ENCODE results near the gene RIMBP3C. TPM values are rescaled to one million over a fixed set of nuclear protein-coding genes. Genes with fewer than 3 reads are reported as not detected.
"Not testable (repeated sequence)": the region's sequence is repeated elsewhere in the genome, so short reads cannot be mapped to it uniquely, and the experiment has no call there.

The RIMBP3C gene
- total RNA-seq, 6 experiments from 2014 or later = 0.07 to 0.12 (median 0.09) TPM; not detected in 3

DNA sequence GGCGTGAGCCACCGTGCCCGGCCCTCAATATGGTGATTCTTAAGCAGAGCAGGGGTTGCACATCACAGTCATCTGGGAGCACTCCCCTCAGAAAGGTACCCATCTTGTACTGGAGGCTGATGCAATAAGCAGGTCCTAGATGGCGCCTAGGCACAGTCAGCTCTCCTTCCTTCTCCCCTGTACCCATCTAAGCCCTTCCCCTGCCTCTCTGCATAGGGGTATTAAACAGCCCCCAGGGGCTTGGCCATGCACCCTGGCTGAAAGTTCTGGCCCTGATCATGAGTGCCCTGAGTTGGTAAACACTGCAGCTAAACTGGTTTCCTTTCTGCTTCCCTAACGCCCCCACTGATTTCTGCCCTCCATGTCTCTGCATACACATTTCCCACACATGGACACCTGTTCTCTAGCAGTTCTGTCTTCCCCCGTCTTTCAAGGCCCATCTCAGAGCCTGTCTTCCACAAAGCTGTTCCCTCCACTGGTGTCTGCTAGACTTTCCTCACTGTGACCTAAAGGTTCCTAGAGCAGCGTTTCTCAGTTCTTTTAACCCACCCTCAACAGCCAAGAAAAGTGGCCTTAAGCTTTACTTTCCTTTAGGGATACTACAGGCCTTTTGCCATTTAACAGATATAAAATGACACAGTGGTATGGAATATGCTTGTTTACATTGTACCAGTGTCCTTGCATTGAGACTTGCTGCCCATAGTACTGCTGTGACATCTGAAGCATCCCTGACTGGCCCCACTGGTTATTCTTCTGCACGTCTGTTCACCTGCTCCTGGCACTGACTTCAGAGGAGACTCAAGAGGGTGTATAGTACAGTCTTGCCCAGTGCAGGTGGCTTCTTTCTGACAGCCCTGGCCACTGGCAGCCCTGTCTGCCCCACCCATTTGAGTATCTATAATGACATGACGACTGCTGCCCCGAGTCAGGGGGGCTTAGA is 31.8 kb upstream of the RIMBP3C start:
- Histone ChIP-seq H3K4me3 (no peak overlapping the region), H3K36me3 (no peaks in the 10 kb centered on the region), H3K9me3 (no peaks in the 10 kb centered on the region), H3K4me1 (peaks cover 0 to 37% (median 14%) of the 10 kb centered on the region in 4 donors), H3K27ac (no peak overlapping the region), H3K27me3 (no peaks in the 10 kb centered on the region)
- intact Hi-C loops (cut with DNase I) = loop anchor here in 1 of 2 donors (5.0 kb wide), 1 partner anchor 44 kb away; no protein-coding TSS in a partner anchor
- no peak for DNase-seq
- ATAC-seq = peak in 1 of 4 donors; percentile 25
- TF ChIP-seq POLR2A (IDR thresholded peaks at IDR 0.05) = no peak
- TF ChIP-seq, protein P1, sequence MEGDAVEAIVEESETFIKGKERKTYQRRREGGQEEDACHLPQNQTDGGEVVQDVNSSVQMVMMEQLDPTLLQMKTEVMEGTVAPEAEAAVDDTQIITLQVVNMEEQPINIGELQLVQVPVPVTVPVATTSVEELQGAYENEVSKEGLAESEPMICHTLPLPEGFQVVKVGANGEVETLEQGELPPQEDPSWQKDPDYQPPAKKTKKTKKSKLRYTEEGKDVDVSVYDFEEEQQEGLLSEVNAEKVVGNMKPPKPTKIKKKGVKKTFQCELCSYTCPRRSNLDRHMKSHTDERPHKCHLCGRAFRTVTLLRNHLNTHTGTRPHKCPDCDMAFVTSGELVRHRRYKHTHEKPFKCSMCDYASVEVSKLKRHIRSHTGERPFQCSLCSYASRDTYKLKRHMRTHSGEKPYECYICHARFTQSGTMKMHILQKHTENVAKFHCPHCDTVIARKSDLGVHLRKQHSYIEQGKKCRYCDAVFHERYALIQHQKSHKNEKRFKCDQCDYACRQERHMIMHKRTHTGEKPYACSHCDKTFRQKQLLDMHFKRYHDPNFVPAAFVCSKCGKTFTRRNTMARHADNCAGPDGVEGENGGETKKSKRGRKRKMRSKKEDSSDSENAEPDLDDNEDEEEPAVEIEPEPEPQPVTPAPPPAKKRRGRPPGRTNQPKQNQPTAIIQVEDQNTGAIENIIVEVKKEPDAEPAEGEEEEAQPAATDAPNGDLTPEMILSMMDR (IDR thresholded peaks at IDR 0.05) = no peak
- WGBS (ENCODE audit: insufficient coverage, low coverage, low lambda C conversion rate, missing lambda C conversion rate) = 72% methylated on average over 5 of the region's 10 CpGs

DNA sequence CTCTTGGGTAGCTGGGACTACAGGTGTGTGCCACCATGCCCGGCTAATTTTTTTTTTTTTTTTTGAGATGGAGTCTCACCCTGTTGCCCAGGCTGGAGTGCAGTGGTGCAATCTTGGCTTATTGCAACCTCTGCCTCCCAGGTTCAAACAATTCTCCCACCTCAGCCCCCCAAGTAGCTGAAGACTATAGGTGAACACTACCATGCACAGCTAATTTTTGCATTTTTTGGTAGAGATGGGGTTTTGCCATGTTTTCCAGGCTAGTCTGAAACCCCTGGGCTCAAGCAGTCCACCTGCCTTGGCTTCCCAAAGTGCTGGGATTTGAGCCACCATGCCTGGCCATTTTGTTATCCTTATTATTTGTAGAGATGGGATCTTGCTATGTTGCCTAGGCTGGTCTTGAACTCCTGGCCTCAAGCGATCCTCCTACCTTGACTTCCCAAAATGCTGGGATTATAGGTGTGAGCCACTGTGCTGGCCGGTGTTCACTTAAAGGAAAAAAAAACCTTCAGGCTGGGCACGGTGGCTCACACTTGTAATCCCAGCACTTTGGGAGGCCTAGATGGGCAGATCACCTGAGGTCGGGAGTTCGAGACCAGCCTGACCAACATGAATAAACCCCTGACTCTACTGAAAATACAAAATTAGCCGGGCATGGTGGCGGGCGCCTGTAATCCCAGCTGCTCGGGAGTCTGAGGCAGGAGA is 29.9 kb upstream of the RIMBP3C start:
- intact Hi-C loops (cut with DNase I) = loop anchor here in 1 of 2 donors (5.0 kb wide), 1 partner anchor 46 kb away; no protein-coding TSS in a partner anchor
- H3K9me3 ChIP-seq, ATAC-seq, DNase-seq, H3K36me3 ChIP-seq, H3K4me3 ChIP-seq, H3K27me3 ChIP-seq, H3K27ac ChIP-seq: not testable (repeated sequence)
- H3K4me1 ChIP-seq = peaks cover 0 to 37% (median 17%) of the 10 kb centered on the region in 4 donors
- 83% methylated on average over 2 of the region's 10 CpGs for WGBS (ENCODE audit: insufficient coverage, low coverage, low lambda C conversion rate, missing lambda C conversion rate)

DNA sequence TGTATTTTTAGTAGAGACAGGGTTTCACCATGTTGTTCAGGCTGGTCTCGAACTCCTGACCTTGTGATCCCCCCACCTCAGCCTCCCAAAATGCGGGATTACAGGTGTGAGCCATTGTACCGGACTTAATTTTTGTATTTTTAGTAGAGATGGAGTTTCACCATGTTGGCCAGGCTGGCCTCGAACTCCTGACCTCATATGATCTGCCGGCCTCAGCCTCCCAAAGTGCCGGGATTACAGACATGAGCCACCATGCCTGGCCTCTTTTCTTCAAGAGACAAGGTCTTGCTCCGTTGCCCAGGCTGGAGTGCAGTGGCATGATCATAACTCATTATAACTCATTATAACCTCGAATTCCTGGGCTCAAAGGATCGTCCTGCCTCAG is 29.4 kb upstream of the RIMBP3C start:
- H3K27me3 ChIP-seq, H3K36me3 ChIP-seq, H3K4me3 ChIP-seq, ATAC-seq, DNase-seq, H3K9me3 ChIP-seq: not testable (repeated sequence)
- intact Hi-C loops (cut with DNase I) = loop anchor here in 1 of 2 donors (5.0 kb wide), 1 partner anchor 47 kb away; no protein-coding TSS in a partner anchor
- H3K4me1 ChIP-seq = peaks cover 0 to 37% (median 17%) of the 10 kb centered on the region in 4 donors
- H3K27ac ChIP-seq = peak overlapping the region in 1 of 3 donors; percentile 48
- WGBS (ENCODE audit: insufficient coverage, low coverage, low lambda C conversion rate, missing lambda C conversion rate) = 95% methylated on average over 6 of the region's 9 CpGs

DNA sequence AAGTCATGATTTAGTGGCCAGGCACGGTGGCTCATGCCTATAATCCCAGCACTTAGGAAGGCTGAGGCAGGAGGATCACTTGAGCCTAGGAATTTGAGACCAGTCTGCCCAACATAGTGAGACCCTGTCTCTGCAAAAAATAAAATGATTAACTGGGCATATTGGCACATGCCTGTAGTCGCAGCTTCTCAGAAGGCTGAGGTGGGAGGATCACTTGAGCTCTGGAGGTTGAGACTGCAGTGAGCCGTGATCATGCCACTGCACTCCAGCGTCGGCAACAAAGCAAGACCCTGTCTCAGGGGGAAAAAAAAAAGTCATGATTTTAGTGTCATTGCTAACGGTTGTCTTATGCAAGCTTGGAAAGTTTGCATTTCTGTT is 28.2 kb upstream of the RIMBP3C start:
- intact Hi-C loops (cut with DNase I) = loop anchor here in 1 of 2 donors (5.0 kb wide), 1 partner anchor 53 kb away; the partner anchor contains the start of genes CCDC116 and YDJC
- TF ChIP-seq POLR2A (IDR thresholded peaks at IDR 0.05) = no peak
- TF ChIP-seq, protein P1 (IDR thresholded peaks at IDR 0.05) = no peak
- DNase-seq = no peak
- no peak for ATAC-seq
- WGBS (ENCODE audit: insufficient coverage, low coverage, low lambda C conversion rate, missing lambda C conversion rate) = 32% methylated on average over 6 of the region's 6 CpGs
- Histone ChIP-seq H3K27ac (peak overlapping the region in 2 of 3 donors; percentile 23 to 48), H3K4me1 (peaks cover 0 to 43% (median 20%) of the 10 kb centered on the region in 4 donors), H3K9me3 (no peaks in the 10 kb centered on the region), H3K27me3 (no peaks in the 10 kb centered on the region), H3K4me3 (no peak overlapping the region), H3K36me3 (no peaks in the 10 kb centered on the region)

DNA sequence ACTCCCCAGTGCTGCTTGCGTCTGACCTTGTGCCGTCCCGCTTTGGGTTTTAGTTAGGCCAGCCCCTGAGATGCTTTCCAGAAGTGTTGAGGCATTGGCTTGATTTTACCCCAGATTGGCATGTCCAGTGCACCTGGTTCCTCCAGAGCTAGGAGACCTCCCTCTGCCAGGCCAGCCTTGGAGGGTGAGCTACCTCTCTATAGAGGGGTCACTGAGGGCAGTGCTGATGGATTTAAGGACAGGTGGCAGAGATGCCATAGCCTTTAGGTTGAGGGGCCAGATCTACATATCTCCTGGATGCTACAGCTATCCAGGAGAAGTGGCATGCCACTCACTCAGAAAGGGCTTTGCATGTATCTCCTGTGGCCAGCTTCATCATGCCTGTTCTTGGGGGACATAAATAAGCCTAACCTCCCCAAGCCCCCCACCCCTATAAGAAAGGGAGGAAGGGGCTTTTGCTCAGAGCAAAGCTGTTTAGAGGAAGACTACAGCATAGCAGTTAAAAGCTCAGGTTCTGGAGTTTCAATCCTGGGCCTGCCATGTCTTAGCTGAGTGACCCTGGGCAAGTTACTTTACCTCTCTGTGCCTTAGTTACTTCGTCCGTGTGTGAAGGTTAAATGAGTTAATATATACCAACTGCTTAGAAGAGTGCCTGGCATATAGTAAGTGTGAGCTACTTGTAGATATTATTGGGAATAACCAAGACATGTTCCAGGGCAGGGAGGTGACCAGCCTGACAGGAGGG is 22.7 kb upstream of the RIMBP3C start:
- Histone ChIP-seq H3K4me3 (no peak overlapping the region), H3K27me3 (no peaks in the 10 kb centered on the region), H3K9me3 (no peaks in the 10 kb centered on the region), H3K36me3 (no peaks in the 10 kb centered on the region), H3K4me1 (peaks cover 0 to 69% (median 34%) of the 10 kb centered on the region in 4 donors), H3K27ac (no peak overlapping the region)
- intact Hi-C loops (cut with DNase I) = no loop called here
- WGBS (ENCODE audit: insufficient coverage, low coverage, low lambda C conversion rate, missing lambda C conversion rate) = 64% methylated on average over 2 of the region's 5 CpGs
- ATAC-seq = no peak
- TF ChIP-seq, protein P1 (IDR thresholded peaks at IDR 0.05) = no peak
- no peak for TF ChIP-seq POLR2A (IDR thresholded peaks at IDR 0.05)
- no peak for DNase-seq

All from right lobe of liver (tissue), 6 donors.